NCI-H1694 treated with DMSO at 0.1 percent for 48 hours (cell line): ENCODE data around the gene KRT16.
A peak's percentile ranks its signal among the peaks of the same experiment; 100 is the strongest.
"Not testable (repeated sequence)": the region's sequence is repeated elsewhere in the genome, so short reads cannot be mapped to it uniquely, and the experiment has no call there.

Experiments
- DNase-seq: peaks from one replicate; lab custom pipeline; 2025; lab: John Stamatoyannopoulos, UW

KRT16 gene

GRCh38 chr17:41614767-41615166, 2.2 kb upstream of the KRT16 start:
- not testable (repeated sequence) for DNase-seq

- no peak for DNase-seq
These were observed 1.5 kb upstream of the KRT16 start for GRCh38 chr17:41614098-41614497.

GRCh38 chr17:41613277-41614082, 913 bp upstream of the KRT16 start:
- no peak for DNase-seq

- no peak for DNase-seq
These were observed 1.5 kb downstream of the KRT16 start for GRCh38 chr17:41610965-41611640.

- DNase-seq, result peak; percentile 27
These were observed 2.5 kb downstream of the KRT16 start for GRCh38 chr17:41610061-41610517.

GRCh38 chr17:41606930-41607329, 5.6 kb downstream of the KRT16 start:
- not testable (repeated sequence) for DNase-seq

GRCh38 chr17:41602524-41602923, 10.0 kb downstream of the KRT16 start:
- DNase-seq, result no peak

- no peak for DNase-seq
These were observed 12.2 kb downstream of the KRT16 start for GRCh38 chr17:41600318-41600717.

- no peak for DNase-seq
These were observed 12.9 kb downstream of the KRT16 start for GRCh38 chr17:41599680-41600079.

GRCh38 chr17:41595585-41595984, 17.0 kb downstream of the KRT16 start:
- DNase-seq, result no peak

- no peak for DNase-seq
These were observed 18.1 kb downstream of the KRT16 start for GRCh38 chr17:41594363-41594915.

GRCh38 chr17:41593306-41593981, 19.1 kb downstream of the KRT16 start:
- no peak for DNase-seq

GRCh38 chr17:41592601-41593305, 19.8 kb downstream of the KRT16 start:
- DNase-seq, result no peak

- no peak for DNase-seq
These were observed 23.3 kb downstream of the KRT16 start for GRCh38 chr17:41589301-41589700.

- no peak for DNase-seq
These were observed 24.3 kb downstream of the KRT16 start for GRCh38 chr17:41588126-41588810.

GRCh38 chr17:41586863-41587495, 25.6 kb downstream of the KRT16 start, which contains the start of gene KRT14:
TSS of gene KRT14 (minus strand) at chr17:41586895. CDS start at chr17:41586834, 61 bp downstream.
- DNase-seq, result no peak

- DNase-seq, result no peak
These were observed 27.1 kb downstream of the KRT16 start for GRCh38 chr17:41585301-41586056.

GRCh38 chr17:41584331-41584927, 28.1 kb downstream of the KRT16 start:
- not testable (repeated sequence) for DNase-seq
